Stimulated activated naive CD8-positive, alpha-beta T cell treated with anti-CD3 and anti-CD28 coated beads, Interleukin-15, amount 100 ng/mL, for 72 hours (primary cell): ENCODE results near the gene ARMCX2.

Experiments used
- ATAC-seq: fragments of 150-1000 bp; cut with Tn5 transposase; 2 replicates; pipeline ENCODE4 v1.10.0; 2021; ENCODE audit warnings: mild to moderate bottlenecking, moderate library complexity
- DNase-seq, 2 donors: peaks; one replicate each; pipeline ENCODE4 v3.0.0; 2021 to 2022
- H3K27ac Mint-ChIP-seq, 2 donors: one replicate each; pipeline ENCODE4 v1.8.0; 2022; ENCODE audit warnings: mild to moderate bottlenecking in 2 of 2, mixed read lengths in 2 of 2, moderate library complexity in 2 of 2
- H3K27me3 Mint-ChIP-seq: one replicate; pipeline ENCODE4 v1.8.0; 2022; ENCODE audit warnings: mixed read lengths
- H3K4me1 Mint-ChIP-seq: one replicate; pipeline ENCODE4 v1.8.0; 2022; ENCODE audit warnings: mild to moderate bottlenecking, mixed read lengths
- H3K4me3 Mint-ChIP-seq, 2 donors: one replicate each; pipeline ENCODE4 v1.8.0; 2022; ENCODE audit warnings: mild to moderate bottlenecking in 2 of 2, mixed read lengths in 2 of 2, moderate library complexity in 1 of 2
- H3K9me3 Mint-ChIP-seq, 2 donors: one replicate each; pipeline ENCODE4 v1.8.0; 2022; ENCODE audit warnings: mixed read lengths in 2 of 2

ARMCX2 gene

GRCh38 chrX:101642093-101642492 lies 17.6 kb downstream of the ARMCX2 start:
- H3K27ac Mint-ChIP-seq: no peak overlapping the region
- H3K27me3 Mint-ChIP-seq: no peaks in the 10 kb centered on the region
- ATAC-seq (no peak), DNase-seq (no peak)
- H3K9me3 Mint-ChIP-seq: no peaks in the 10 kb centered on the region
- H3K4me3 Mint-ChIP-seq: no peak overlapping the region
- no peaks in the 10 kb centered on the region for H3K4me1 Mint-ChIP-seq

- H3K4me1 Mint-ChIP-seq: no peaks in the 10 kb centered on the region
- peak overlapping the region in 1 of 2 donors; percentile 76 for H3K27ac Mint-ChIP-seq
- no peak overlapping the region for H3K4me3 Mint-ChIP-seq
- no peak for ATAC-seq
- H3K27me3 Mint-ChIP-seq: no peaks in the 10 kb centered on the region
- DNase-seq: no peak
- H3K9me3 Mint-ChIP-seq: no peaks in the 10 kb centered on the region
These were observed 20.1 kb downstream of the ARMCX2 start for GRCh38 chrX:101639583-101639982.

GRCh38 chrX:101619364-101619763 lies 40.3 kb downstream of the ARMCX2 start:
- no peak for DNase-seq
- H3K4me1 Mint-ChIP-seq: peaks cover 45% of the 10 kb centered on the region
- H3K9me3 Mint-ChIP-seq: no peaks in the 10 kb centered on the region
- no peaks in the 10 kb centered on the region for H3K27me3 Mint-ChIP-seq
- H3K4me3 Mint-ChIP-seq: no peak overlapping the region
- ATAC-seq: no peak
- no peak overlapping the region for H3K27ac Mint-ChIP-seq

GRCh38 chrX:101617211-101618191 lies 42.1 kb downstream of the ARMCX2 start, which contains the start of gene ARMCX6:
Gene ARMCX6 (minus strand): TSS chrX:101618000. CDS start chrX:101616620, 1,380 bp downstream.
- DNase-seq (peak; percentile 55 to 75), ATAC-seq (peak; percentile 90)
- peak within 1 kb of the TSS; percentile 86 to 95 for H3K27ac Mint-ChIP-seq
- peak within 1 kb of the TSS; percentile 86 to 87 for H3K4me3 Mint-ChIP-seq
- peaks cover 38% of the 10 kb centered on the region for H3K4me1 Mint-ChIP-seq
- H3K9me3 Mint-ChIP-seq: no peaks in the 10 kb centered on the region
- no peaks in the 10 kb centered on the region for H3K27me3 Mint-ChIP-seq

GRCh38 chrX:101605728-101606127 lies 53.9 kb downstream of the ARMCX2 start:
- H3K27ac Mint-ChIP-seq: no peak overlapping the region
- DNase-seq: no peak
- no peaks in the 10 kb centered on the region for H3K27me3 Mint-ChIP-seq
- H3K4me3 Mint-ChIP-seq: no peak overlapping the region
- H3K4me1 Mint-ChIP-seq: no peaks in the 10 kb centered on the region
- no peak for ATAC-seq
- H3K9me3 Mint-ChIP-seq: no peaks in the 10 kb centered on the region
